Measurements from ENCODE around the gene RAB7A. TPM values are rescaled to one million over a fixed set of nuclear protein-coding genes. Genes with fewer than 3 reads are reported as not detected.

RAB7A gene
- total and polyA plus RNA-seq, 2 experiments from 2014 or later: 71.3 to 255 TPM

GRCh38 chr3:128786434-128787020, 60.5 kb downstream of the RAB7A start:
- in situ Hi-C loops (cut with MboI): no loop called here
- Histone ChIP-seq H3F3A (ENCODE audit: insufficient read depth) (peaks cover 15% of the 10 kb centered on the region; the same call in 1 of the 2 replicates), H3K36me3 (ENCODE audit: low read depth) (no peaks in the 10 kb centered on the region), H3K27ac (peak overlapping the region; percentile 13; the same call in 1 of the 2 replicates), H3K4me2 (ENCODE audit: unreplicated experiment) (peak overlapping the region; percentile 45), H3K9me2 (ENCODE audit: insufficient read depth) (no peaks in the 10 kb centered on the region), H2AFZ (no peak overlapping the region), H4K20me1 (ENCODE audit: insufficient read depth) (peaks cover 45% of the 10 kb centered on the region), H3K9me3 (ENCODE audit: low read depth) (no peaks in the 10 kb centered on the region), H3K4me3 (no peak overlapping the region), H3K4me1 (ENCODE audit: insufficient read depth) (peaks cover 23% of the 10 kb centered on the region), H3K27me3 (replicated peaks; ENCODE audit: insufficient read depth) (no peaks in the 10 kb centered on the region), H3K9ac (no peak overlapping the region), H3K79me2 (ENCODE audit: insufficient read depth) (peaks cover 100% of the 10 kb centered on the region)
- DNase-seq: peak; percentile 52
- WGBS, 2 experiments (ENCODE audit: low coverage in 1 of 2, low lambda C conversion rate in 2 of 2, missing lambda C conversion rate in 2 of 2): 9 to 12% methylated on average over 3 of the region's 3 CpGs
- no peak for TF ChIP-seq EZH2 (IDR thresholded peaks at IDR 0.05; ENCODE audit: insufficient read depth, poor library complexity, severe bottlenecking)
- TF ChIP-seq EZH2phosphoT487 (IDR thresholded peaks at IDR 0.05; ENCODE audit: insufficient read depth, low read depth): no peak

- in situ Hi-C loops (cut with MboI): no loop called here
- peak; percentile 55 for DNase-seq
- Histone ChIP-seq H3K27ac (peak overlapping the region; percentile 15), H3K9me2 (ENCODE audit: insufficient read depth) (no peaks in the 10 kb centered on the region), H3K9me3 (ENCODE audit: low read depth) (no peaks in the 10 kb centered on the region), H3K27me3 (replicated peaks; ENCODE audit: insufficient read depth) (no peaks in the 10 kb centered on the region), H3K4me3 (no peak overlapping the region), H2AFZ (no peak overlapping the region), H3F3A (ENCODE audit: insufficient read depth) (peaks cover 15% of the 10 kb centered on the region; the same call in 1 of the 2 replicates), H3K36me3 (ENCODE audit: low read depth) (no peaks in the 10 kb centered on the region), H3K79me2 (ENCODE audit: insufficient read depth) (peaks cover 100% of the 10 kb centered on the region), H3K9ac (no peak overlapping the region), H3K4me1 (ENCODE audit: insufficient read depth) (peaks cover 23% of the 10 kb centered on the region), H4K20me1 (ENCODE audit: insufficient read depth) (peaks cover 48% of the 10 kb centered on the region), H3K4me2 (ENCODE audit: unreplicated experiment) (peak overlapping the region; percentile 45)
- no peak for TF ChIP-seq EZH2phosphoT487 (IDR thresholded peaks at IDR 0.05; ENCODE audit: insufficient read depth, low read depth)
- no peak for TF ChIP-seq EZH2 (IDR thresholded peaks at IDR 0.05; ENCODE audit: insufficient read depth, poor library complexity, severe bottlenecking)
- 82 to 87% methylated on average over 12 of the region's 12 CpGs for WGBS, 2 experiments (ENCODE audit: low coverage in 1 of 2, low lambda C conversion rate in 2 of 2, missing lambda C conversion rate in 2 of 2)
Measured at GRCh38 chr3:128787256-128788253, 61.6 kb downstream of the RAB7A start.

DNA sequence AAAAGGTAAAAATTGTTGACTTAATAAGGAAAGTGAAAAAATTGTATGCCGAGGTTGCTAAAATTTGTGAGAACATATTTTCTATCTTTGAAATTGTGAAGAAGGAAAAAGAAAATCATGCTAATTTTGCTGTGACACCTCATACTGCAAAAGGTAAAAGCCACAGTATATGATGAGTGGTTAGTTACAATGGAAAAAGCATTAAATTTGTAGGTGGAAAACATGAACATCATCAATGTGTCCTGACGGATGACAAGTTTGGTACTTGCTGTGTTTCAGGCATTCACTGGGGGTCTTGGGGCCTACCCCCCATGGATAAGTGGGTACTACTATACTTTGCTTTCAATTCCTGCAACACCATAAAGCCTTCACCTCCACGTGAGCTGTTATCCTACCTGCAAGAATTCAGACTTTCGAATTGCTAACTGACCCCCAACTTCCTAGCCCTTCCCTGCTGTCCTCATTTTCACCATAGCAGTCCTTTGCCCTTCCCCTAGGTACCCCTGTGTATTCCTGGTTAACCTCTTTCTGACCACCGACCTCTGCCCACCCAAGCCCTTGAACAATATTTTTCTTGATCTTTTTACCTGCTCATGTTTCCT, 62.4 kb downstream of the RAB7A start:
- no peak overlapping the region for H3K9ac ChIP-seq
- DNase-seq: no peak
- peaks cover 50% of the 10 kb centered on the region for H4K20me1 ChIP-seq (ENCODE audit: insufficient read depth)
- peaks cover 16% of the 10 kb centered on the region; the same call in 1 of the 2 replicates for H3F3A ChIP-seq (ENCODE audit: insufficient read depth)
- H3K36me3 ChIP-seq (ENCODE audit: low read depth): no peaks in the 10 kb centered on the region
- 97 to 98% methylated on average over 5 of the region's 5 CpGs for WGBS, 2 experiments (ENCODE audit: low coverage in 1 of 2, low lambda C conversion rate in 2 of 2, missing lambda C conversion rate in 2 of 2)
- H2AFZ ChIP-seq: no peak overlapping the region
- no peaks in the 10 kb centered on the region for H3K27me3 ChIP-seq (replicated peaks; ENCODE audit: insufficient read depth)
- H3K9me2 ChIP-seq (ENCODE audit: insufficient read depth): no peaks in the 10 kb centered on the region
- H3K4me1 ChIP-seq (ENCODE audit: insufficient read depth): peaks cover 25% of the 10 kb centered on the region
- in situ Hi-C loops (cut with MboI): no loop called here
- H3K4me3 ChIP-seq: no peak overlapping the region
- no peaks in the 10 kb centered on the region for H3K9me3 ChIP-seq (ENCODE audit: low read depth)
- peak overlapping the region; percentile 15; the same call in 1 of the 2 replicates for H3K27ac ChIP-seq
- H3K79me2 ChIP-seq (ENCODE audit: insufficient read depth): peaks cover 100% of the 10 kb centered on the region
- no peak overlapping the region for H3K4me2 ChIP-seq (ENCODE audit: unreplicated experiment)
- TF ChIP-seq EZH2 (IDR thresholded peaks at IDR 0.05; ENCODE audit: insufficient read depth, poor library complexity, severe bottlenecking) (no peak), EZH2phosphoT487 (IDR thresholded peaks at IDR 0.05; ENCODE audit: insufficient read depth, low read depth) (no peak)
